ENCODE measurements around the gene SUZ12. TPM values are rescaled to one million over a fixed set of nuclear protein-coding genes. Genes with fewer than 3 reads are reported as not detected.

Gene SUZ12
- total RNA-seq, 1 experiment from 2014 or later: 38.5 TPM

DNA sequence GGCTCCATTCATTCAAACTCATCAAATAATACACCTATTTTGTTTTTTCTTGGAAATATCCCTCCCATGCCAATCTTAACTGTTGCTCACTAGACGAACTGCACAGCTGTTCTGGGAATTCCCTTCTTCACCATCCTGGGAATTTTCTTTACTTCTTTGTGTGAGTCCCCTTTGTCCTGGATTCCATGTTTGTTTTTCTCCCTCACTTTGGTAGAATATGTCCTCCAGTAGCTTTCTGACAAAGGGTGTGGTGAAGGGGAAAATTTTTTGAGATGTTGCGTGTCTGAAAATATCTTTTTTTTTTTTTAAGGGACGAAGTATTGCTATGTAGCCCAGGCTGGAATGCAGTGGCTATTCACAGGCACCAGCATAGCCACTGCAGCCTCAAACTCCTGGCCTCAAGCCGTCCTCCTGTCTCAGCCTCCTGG lies 18.1 kb upstream of the SUZ12 start:
- Histone ChIP-seq H3K79me1 (ENCODE audit: insufficient read depth, low read depth, low read length, poor library complexity, severe bottlenecking) (no peaks in the 10 kb centered on the region), H4K91ac (ENCODE audit: insufficient read length, low read depth, low read length) (no peak overlapping the region), H3K23me2 (ENCODE audit: insufficient read length, low read depth, low read length, poor library complexity, severe bottlenecking) (no peaks in the 10 kb centered on the region), H3K4me2 (ENCODE audit: insufficient read depth, insufficient read length, low read length) (no peak overlapping the region), H4K5ac (ENCODE audit: insufficient read length, low read depth, low read length) (no peak overlapping the region), H2BK15ac (ENCODE audit: low read depth, low read length) (no peak overlapping the region), H3K18ac (ENCODE audit: insufficient read length, low read depth, low read length) (no peak overlapping the region), H3K4me1 (ENCODE audit: insufficient read depth, low read length) (no peaks in the 10 kb centered on the region), H4K8ac (replicated peaks; ENCODE audit: insufficient read length, low read depth, low read length) (no peak overlapping the region), H2AK5ac (ENCODE audit: insufficient read length, low read length) (no peak overlapping the region), H3K79me2 (ENCODE audit: insufficient read depth, low read length) (no peaks in the 10 kb centered on the region), H2BK12ac (ENCODE audit: insufficient read length, low read depth, low read length) (no peak overlapping the region), H3T11ph (ENCODE audit: low read length) (no peak overlapping the region), H3K27ac (ENCODE audit: insufficient read length, low read depth, low read length) (no peak overlapping the region), H3K23ac (ENCODE audit: insufficient read length, low read depth, low read length) (no peak overlapping the region), H3K9me3 (ENCODE audit: control insufficient read depth, low read depth, low read length) (no peaks in the 10 kb centered on the region), H2BK5ac (ENCODE audit: insufficient read length, low read length) (no peak overlapping the region), H2BK20ac (ENCODE audit: low read depth, low read length, poor library complexity, severe bottlenecking) (no peak overlapping the region), H3K56ac (ENCODE audit: insufficient read length, low read depth, low read length) (no peak overlapping the region), H3K9ac (ENCODE audit: extremely low read depth, insufficient read length, low read length) (no peak overlapping the region), H3K4ac (ENCODE audit: low read depth, low read length) (no peak overlapping the region), H2BK120ac (ENCODE audit: low read depth, low read length, poor library complexity, severe bottlenecking) (no peak overlapping the region), H4K20me1 (ENCODE audit: control insufficient read depth, insufficient read depth, insufficient read length) (no peaks in the 10 kb centered on the region), H2AFZ (ENCODE audit: low read length) (no peak overlapping the region), H3K27me3 (ENCODE audit: insufficient read depth, low read length) (no peaks in the 10 kb centered on the region), H3K14ac (ENCODE audit: insufficient read depth, low read length) (no peak overlapping the region)
- H3K27ac Mint-ChIP-seq: no peak overlapping the region
- WGBS (ENCODE audit: extremely low coverage, insufficient read length, low lambda C conversion rate): no CpG with 5 or more reads among the region's 4 CpGs
- H3K4me1 Mint-ChIP-seq: peaks cover 7 to 11% of the 10 kb centered on the region in 2 experiments
- H3K4me3 Mint-ChIP-seq: no peak overlapping the region
- H3K9me3 Mint-ChIP-seq: peaks cover 4 to 5% of the 10 kb centered on the region in 2 experiments; a peak in 4 of 5 replicates
- no peaks in the 10 kb centered on the region for H3K27me3 Mint-ChIP-seq (ENCODE audit: low read depth)
- peaks cover 0 to 4% (median 2%) of the 10 kb centered on the region in 3 experiments; a peak in 2 of 7 replicates for H3K36me3 Mint-ChIP-seq (ENCODE audit: insufficient read depth in 1 of 3, low read depth in 3 of 3)
- TF ChIP-seq, protein P1, sequence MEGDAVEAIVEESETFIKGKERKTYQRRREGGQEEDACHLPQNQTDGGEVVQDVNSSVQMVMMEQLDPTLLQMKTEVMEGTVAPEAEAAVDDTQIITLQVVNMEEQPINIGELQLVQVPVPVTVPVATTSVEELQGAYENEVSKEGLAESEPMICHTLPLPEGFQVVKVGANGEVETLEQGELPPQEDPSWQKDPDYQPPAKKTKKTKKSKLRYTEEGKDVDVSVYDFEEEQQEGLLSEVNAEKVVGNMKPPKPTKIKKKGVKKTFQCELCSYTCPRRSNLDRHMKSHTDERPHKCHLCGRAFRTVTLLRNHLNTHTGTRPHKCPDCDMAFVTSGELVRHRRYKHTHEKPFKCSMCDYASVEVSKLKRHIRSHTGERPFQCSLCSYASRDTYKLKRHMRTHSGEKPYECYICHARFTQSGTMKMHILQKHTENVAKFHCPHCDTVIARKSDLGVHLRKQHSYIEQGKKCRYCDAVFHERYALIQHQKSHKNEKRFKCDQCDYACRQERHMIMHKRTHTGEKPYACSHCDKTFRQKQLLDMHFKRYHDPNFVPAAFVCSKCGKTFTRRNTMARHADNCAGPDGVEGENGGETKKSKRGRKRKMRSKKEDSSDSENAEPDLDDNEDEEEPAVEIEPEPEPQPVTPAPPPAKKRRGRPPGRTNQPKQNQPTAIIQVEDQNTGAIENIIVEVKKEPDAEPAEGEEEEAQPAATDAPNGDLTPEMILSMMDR (conservative IDR thresholded peaks at IDR 0.05): no peak
- no peak for DNase-seq
